ENCODE data around the gene RGS6.

The RGS6 gene

DNA sequence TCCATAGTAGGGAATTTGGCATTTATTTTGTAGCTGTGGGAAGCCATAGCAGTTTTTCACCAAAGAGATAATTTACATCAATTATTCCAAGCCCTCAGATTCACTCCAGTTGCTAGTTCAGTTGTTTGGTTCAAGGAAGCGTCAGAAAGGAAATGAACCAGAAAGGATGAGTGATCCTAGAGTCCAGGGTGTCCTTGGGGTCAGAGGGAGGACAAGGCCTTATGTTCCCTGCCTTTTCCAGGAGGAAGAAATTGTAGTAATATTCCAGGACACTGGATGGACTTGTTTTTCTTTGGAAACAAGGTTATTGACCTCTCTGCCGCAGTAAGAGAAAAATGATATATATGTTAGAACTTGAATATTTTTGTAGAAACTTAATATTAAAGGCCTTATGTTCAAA, 409.5 kb downstream of the RGS6 start:
- H3K4me1 Mint-ChIP-seq, result no peaks in the 10 kb centered on the region
- no peak overlapping the region for H3K4me3 Mint-ChIP-seq
- peaks cover 3% of the 10 kb centered on the region for H3K27me3 Mint-ChIP-seq
- no peaks in the 10 kb centered on the region for H3K36me3 Mint-ChIP-seq
- H3K27ac Mint-ChIP-seq, result no peak overlapping the region
- no peaks in the 10 kb centered on the region for H3K9me3 Mint-ChIP-seq

DNA sequence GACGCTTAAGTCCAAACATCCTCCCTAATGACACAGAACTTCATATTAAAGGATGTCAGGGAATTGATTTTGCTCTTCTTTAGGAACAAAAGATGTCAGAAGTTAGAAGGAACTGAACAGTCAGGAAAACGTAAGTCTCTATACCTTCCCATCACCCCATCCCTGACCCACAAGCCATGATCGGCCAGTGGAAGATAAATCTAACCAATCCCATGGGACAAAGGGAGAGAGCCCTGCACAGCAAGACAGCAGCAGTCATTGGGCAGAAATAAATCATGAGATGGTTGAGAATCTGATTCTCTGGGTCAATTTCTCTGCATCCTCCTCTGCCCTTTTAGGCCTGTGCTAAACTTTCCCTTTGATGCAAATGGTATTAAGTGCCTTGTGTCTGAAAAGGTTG, 414.9 kb downstream of the RGS6 start:
- Mint-ChIP-seq H3K27me3 (peaks cover 9% of the 10 kb centered on the region), H3K4me3 (no peak overlapping the region), H3K36me3 (no peaks in the 10 kb centered on the region), H3K27ac (no peak overlapping the region), H3K4me1 (no peaks in the 10 kb centered on the region), H3K9me3 (no peaks in the 10 kb centered on the region)

DNA sequence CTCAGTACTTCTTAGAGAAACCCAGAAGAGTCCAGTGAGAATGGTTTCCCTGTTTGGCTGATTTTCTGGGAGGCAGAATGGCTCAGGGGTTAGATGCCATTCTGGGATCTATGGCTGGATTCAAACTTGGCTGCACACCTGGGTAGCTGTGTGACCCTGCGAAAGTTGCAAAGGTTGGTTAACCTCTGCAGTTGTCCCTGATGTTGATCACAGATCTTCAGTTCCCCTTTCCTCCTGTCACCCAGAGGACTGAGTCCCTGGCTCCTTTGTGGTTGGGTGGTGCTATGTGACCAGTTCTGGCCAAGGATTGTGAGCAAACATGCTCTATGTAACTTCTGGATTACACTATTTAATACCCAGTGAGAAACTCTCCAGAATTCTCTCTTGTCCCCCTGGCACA, 418.0 kb downstream of the RGS6 start:
- Mint-ChIP-seq H3K4me1 (no peaks in the 10 kb centered on the region), H3K27ac (no peak overlapping the region), H3K27me3 (peaks cover 10% of the 10 kb centered on the region), H3K36me3 (no peaks in the 10 kb centered on the region), H3K9me3 (no peaks in the 10 kb centered on the region), H3K4me3 (no peak overlapping the region)

DNA sequence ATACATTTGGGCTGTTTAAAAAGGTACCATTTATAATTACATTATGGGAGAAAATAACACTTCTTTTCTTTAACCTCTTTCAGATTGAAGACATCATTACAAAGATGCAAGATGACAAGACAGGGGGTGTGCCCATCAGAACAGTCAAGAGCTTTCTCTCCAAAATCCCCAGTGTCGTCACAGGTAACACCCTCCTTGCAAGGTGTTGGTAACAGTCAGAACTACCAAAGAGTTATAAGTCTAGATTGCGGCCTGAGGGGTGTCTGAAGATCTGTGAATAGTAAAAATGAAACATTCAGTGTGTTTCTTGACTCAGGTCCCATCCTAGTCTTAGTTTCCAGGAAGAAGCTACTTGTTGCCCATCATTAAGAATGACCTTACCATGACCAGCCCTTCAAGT, 419.8 kb downstream of the RGS6 start:
- no peaks in the 10 kb centered on the region for H3K36me3 Mint-ChIP-seq
- H3K4me1 Mint-ChIP-seq, result no peaks in the 10 kb centered on the region
- H3K4me3 Mint-ChIP-seq, result no peak overlapping the region
- H3K27me3 Mint-ChIP-seq, result peaks cover 10% of the 10 kb centered on the region
- no peak overlapping the region for H3K27ac Mint-ChIP-seq
- H3K9me3 Mint-ChIP-seq, result no peaks in the 10 kb centered on the region

DNA sequence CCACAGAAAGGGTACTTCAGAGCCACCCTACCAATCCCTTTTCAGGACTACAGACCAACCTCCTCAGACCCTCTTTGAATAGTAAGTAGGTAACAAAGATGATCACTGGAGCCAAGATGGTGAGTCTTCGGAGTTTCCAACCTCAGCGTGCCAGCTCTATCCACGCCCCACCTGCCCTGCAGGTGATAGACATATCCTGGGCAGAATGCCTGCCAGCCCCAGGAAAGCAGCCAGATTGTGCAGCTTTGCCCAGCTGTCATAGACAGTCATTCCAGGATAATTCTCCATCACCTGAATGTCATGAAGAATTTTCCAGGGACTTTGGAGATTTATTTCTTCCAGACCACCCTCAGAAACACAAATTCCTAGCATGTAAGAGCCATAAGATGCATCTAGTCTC, 434.4 kb downstream of the RGS6 start:
- Mint-ChIP-seq H3K36me3 (no peaks in the 10 kb centered on the region), H3K4me3 (no peak overlapping the region), H3K4me1 (no peaks in the 10 kb centered on the region), H3K9me3 (no peaks in the 10 kb centered on the region), H3K27ac (no peak overlapping the region), H3K27me3 (peaks cover 2% of the 10 kb centered on the region)

DNA sequence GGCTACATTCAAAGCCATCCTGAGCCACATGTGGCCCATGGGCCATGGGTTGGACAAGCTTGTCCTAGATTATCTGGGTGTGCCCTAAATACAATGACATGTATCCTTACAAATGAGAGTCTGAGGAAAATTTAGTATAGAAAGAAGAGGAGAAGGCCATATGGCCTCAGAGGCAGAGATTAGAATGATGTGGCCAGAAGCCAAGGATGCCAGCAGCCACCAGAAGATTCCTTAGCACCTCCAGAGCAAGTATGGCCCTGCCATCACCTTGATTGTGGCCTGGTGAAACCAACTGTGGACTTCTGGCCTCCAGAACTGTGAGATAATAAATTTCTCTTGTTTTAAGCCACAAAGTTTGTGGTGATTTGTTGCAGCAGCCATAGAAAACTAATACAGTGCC, 436.9 kb downstream of the RGS6 start:
- Mint-ChIP-seq H3K4me3 (no peak overlapping the region), H3K27me3 (peaks cover 4% of the 10 kb centered on the region), H3K36me3 (no peaks in the 10 kb centered on the region), H3K4me1 (no peaks in the 10 kb centered on the region), H3K9me3 (no peaks in the 10 kb centered on the region), H3K27ac (no peak overlapping the region)

DNA sequence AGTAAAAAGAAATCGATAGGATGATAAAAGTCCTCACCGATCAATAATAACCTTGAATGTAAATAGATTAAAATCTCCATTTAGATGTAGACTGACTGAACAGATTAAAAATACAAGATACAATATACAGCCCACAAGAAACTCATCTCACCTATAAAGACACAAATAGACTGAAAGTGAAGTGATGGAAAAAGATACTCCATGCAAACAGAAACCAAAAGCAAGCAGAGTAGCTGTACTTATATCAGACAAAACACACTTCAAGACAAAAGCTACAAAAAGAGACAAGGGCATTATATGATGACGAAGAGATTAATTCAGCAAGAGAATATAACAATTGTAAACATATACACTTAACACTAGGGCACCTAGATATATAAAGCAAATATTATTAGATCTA, 444.8 kb downstream of the RGS6 start:
- Mint-ChIP-seq H3K27me3 (peaks cover 13% of the 10 kb centered on the region), H3K27ac (no peak overlapping the region), H3K36me3 (peaks cover 1% of the 10 kb centered on the region), H3K4me3 (no peak overlapping the region), H3K9me3 (peaks cover 12% of the 10 kb centered on the region), H3K4me1 (no peaks in the 10 kb centered on the region)

DNA sequence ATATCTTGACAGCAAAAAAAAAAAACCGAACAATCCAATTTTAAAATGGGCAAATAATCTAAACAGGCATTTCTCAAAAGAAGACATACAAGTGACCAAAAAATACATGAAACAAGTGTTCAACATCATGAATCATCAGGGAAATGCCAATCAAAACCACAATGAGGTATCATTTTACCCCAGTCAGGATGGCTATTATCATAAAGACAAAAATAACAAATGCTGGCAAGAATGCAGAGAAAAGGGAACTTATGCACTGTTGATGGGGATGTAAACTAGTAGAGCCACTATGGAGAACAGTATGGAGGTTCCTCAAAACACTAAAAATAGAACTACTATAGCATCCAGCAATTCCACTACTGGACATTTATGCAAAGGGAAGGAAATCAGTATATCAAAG, 448.2 kb downstream of the RGS6 start:
- H3K36me3 Mint-ChIP-seq, result no peaks in the 10 kb centered on the region
- H3K9me3 Mint-ChIP-seq, result peaks cover 6% of the 10 kb centered on the region
- peaks cover 19% of the 10 kb centered on the region for H3K27me3 Mint-ChIP-seq
- H3K27ac Mint-ChIP-seq, result no peak overlapping the region
- no peaks in the 10 kb centered on the region for H3K4me1 Mint-ChIP-seq
- H3K4me3 Mint-ChIP-seq, result no peak overlapping the region

DNA sequence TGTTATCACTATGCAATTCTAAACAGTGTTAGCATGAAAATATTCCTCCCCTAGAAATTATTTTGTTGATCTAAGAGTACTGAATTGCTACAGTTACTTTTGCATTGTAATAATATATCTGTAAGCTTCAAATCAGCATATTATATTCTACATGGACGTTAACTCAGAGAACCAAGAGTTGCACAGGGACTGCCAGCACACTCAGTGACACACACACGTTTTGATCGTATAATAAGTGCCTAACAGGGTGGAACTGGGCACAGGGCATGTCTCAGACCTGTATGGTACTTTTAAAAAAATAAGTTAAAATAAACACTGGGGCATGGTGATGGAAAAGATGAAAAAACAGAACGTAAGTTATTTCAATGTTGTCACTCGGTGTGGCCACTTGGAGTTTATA, 451.6 kb downstream of the RGS6 start:
- no peaks in the 10 kb centered on the region for H3K9me3 Mint-ChIP-seq
- H3K36me3 Mint-ChIP-seq, result no peaks in the 10 kb centered on the region
- H3K27ac Mint-ChIP-seq, result no peak overlapping the region
- H3K27me3 Mint-ChIP-seq, result peaks cover 15% of the 10 kb centered on the region
- no peak overlapping the region for H3K4me3 Mint-ChIP-seq
- no peaks in the 10 kb centered on the region for H3K4me1 Mint-ChIP-seq

DNA sequence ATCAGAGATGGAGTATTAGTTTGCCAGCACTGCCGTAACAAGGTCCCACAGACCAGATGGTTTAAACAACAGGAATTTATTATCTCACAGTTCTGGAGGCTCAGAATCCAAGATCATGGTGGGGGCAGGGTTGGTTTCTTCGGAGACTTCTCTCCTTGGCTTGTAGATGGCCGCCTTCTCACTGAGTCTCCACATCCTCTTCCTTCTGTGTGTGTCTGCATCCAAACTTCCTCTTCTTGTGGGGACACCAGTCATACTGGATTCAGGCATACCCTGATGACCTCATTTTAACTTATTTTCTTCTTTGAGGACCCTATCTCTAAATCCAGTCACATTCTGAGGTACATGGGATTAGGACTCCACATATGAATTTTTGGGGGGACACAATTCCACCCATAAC, 455.5 kb downstream of the RGS6 start:
- Mint-ChIP-seq H3K4me3 (no peak overlapping the region), H3K36me3 (no peaks in the 10 kb centered on the region), H3K9me3 (no peaks in the 10 kb centered on the region), H3K4me1 (no peaks in the 10 kb centered on the region), H3K27me3 (peaks cover 11% of the 10 kb centered on the region), H3K27ac (no peak overlapping the region)

DNA sequence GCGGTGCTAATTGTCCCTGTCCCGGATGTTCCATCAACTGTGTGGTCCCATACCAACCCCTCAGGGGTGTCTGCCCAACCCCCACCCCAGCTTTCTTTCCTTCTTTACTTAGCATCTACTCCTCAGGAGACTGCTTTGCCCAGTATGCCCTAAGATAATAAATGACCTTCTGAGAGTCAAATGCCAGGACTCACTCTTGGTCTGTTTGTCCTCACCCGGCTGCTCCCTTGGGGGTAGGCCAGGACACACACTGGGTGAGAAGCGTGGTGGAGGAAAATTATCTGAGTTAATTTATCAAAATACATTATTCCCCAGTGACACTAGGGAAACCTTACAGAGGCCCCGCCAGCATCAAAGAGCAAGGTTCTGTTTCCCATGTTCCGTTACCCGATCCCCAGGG, 457.0 kb downstream of the RGS6 start:
- Mint-ChIP-seq H3K4me3 (no peak overlapping the region), H3K36me3 (no peaks in the 10 kb centered on the region), H3K27me3 (peaks cover 10% of the 10 kb centered on the region), H3K4me1 (no peaks in the 10 kb centered on the region), H3K27ac (no peak overlapping the region), H3K9me3 (peaks cover 8% of the 10 kb centered on the region)

DNA sequence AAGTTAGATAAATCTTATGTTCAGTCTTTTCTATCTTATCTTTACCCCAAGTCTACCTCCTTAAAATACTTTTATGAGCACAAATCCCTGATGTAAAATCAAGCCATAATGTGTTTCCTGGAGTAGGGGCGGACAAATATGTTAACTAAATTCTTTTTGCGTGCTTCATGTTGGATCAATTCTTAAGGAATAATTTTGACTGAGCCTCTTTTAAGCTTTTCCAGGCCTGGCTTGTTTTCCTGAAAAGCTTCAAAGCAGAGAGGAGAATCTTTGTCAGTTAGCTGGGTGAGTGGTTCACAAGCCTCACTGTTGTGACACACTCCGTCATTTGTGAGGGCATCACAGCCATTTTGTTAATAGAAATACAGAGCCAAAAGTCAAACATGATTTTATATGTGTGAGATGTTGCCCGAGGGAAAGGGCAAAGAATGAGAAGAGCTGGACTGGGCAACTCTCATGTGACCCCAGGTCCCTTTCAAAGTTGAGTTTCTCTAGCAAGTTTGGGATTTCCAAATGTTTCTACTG, 468.9 kb downstream of the RGS6 start:
- H3K4me3 Mint-ChIP-seq, result no peak overlapping the region
- H3K27me3 Mint-ChIP-seq, result peaks cover 15% of the 10 kb centered on the region
- H3K4me1 Mint-ChIP-seq, result peaks cover 13% of the 10 kb centered on the region
- no peaks in the 10 kb centered on the region for H3K9me3 Mint-ChIP-seq
- no peak overlapping the region for H3K27ac Mint-ChIP-seq
- no peaks in the 10 kb centered on the region for H3K36me3 Mint-ChIP-seq

DNA sequence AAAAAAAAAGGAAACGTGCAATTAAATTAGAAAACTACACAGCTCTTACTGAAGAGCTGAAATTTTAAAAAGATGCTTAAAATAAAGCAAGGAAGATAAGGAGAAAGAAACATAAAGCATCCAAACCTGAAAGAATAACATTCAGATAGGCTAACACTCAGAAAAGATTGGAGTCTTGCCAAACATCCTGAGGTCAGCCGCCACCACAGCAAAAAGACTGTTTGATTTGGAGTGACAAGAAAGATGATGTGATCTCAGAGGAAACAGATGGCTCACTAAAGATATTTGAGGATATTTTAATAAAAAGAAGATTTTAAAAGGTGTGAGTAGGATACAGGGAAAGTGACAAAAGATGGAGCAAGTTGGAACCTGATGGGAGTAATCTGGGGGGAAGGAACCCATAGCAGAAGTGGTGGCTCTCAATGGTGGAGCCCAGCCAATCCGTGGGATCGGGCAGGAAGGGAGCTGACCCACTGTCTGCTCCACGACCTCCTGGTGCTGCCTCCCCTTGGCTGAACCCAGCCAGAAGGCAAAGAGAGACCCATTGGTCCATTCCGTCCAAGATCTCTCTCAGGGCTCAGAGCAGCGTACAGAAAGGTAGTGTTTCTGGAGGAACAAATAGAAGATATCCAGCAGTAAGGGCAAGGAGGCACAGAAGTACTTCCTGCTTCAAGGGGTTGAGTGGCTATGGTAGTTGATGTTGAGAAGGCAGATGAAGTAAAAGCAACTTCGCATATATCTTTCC, 469.6 kb downstream of the RGS6 start:
- H3K4me3 Mint-ChIP-seq, result no peak overlapping the region

DNA sequence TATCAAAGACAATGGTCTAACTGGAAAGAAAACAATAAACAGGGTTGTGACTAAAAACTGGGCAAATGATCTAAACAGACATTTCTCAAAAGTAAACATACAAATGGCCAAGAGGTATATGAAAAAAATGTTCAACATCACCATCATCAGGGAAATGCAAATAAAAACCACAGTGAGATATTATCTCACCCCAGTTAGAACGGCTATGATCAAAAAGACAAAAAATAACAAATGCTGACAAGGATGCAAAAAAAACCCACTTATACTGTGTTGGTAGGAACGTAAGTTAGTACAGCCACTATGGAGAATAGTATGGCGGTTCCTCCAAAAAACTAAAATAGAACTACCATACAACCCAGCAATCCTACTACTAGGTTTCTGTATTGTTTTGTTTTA, 470.1 kb downstream of the RGS6 start:
- Mint-ChIP-seq H3K36me3 (no peaks in the 10 kb centered on the region), H3K27ac (no peak overlapping the region), H3K4me1 (peaks cover 13% of the 10 kb centered on the region), H3K4me3 (no peak overlapping the region), H3K9me3 (no peaks in the 10 kb centered on the region), H3K27me3 (peaks cover 15% of the 10 kb centered on the region)

More for the DNA sequence above, 469.6 kb downstream of the RGS6 start:
- H3K36me3 Mint-ChIP-seq, result no peaks in the 10 kb centered on the region
- H3K9me3 Mint-ChIP-seq, result no peaks in the 10 kb centered on the region
- no peak overlapping the region for H3K27ac Mint-ChIP-seq
- H3K4me1 Mint-ChIP-seq, result peaks cover 13% of the 10 kb centered on the region
- H3K27me3 Mint-ChIP-seq, result peaks cover 15% of the 10 kb centered on the region

DNA sequence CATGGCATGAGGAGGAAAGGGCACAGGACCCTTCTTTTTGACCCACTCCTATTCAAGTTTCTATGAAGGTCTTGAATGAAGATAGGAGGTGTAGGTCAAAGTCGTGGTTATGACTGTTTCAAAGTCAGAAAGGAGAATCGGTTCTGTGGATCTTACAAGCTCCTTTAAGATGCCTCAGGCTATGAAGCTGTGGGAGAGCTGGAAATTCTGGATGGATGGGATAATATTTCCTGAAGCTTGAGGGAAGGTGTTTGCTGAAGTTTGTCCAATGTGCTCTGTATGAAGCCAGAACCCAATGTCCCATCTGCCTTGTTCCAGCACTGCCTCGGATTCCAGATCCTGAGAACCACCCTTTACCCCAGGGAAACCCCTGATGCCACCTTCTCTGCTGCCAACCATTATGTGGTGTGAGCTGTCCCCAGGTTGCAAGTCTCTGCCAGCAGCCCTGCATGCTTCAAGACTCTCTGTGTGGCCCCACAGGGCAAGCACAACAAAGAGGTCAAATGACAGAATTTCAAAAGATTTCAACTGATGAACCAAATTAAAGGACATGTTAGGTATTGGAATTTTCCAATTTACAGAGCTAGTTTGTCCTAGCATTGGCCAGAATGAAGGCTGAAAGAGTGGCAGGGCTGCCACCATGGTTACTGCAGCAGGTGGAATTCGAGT, 472.0 kb downstream of the RGS6 start:
- peaks cover 12% of the 10 kb centered on the region for H3K27me3 Mint-ChIP-seq
- H3K9me3 Mint-ChIP-seq, result no peaks in the 10 kb centered on the region
- no peak overlapping the region for H3K27ac Mint-ChIP-seq
- H3K4me3 Mint-ChIP-seq, result no peak overlapping the region
- H3K36me3 Mint-ChIP-seq, result peaks cover 2% of the 10 kb centered on the region
- H3K4me1 Mint-ChIP-seq, result peaks cover 13% of the 10 kb centered on the region

DNA sequence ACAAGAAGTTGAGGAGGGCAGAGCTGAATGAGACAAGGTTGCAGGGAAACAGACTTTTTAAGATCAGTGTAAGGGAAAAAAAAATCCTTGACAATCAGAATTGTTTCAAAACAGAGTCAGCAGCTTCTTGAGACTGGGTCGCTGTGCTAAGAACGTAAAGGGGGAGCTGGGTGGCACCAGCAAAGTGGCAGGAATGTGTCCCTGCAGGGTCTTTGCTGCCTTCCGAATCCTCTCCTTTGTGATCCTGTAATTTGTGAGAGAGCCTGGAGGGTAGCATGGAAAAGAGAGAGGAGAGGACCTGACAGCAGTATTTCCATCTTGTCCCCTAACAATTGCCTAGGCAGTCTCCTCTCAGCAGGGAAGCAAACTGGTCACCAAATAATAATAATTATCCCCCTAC, 472.8 kb downstream of the RGS6 start:
- H3K27me3 Mint-ChIP-seq, result peaks cover 12% of the 10 kb centered on the region
- H3K4me3 Mint-ChIP-seq, result no peak overlapping the region

More for the DNA sequence above, 472.8 kb downstream of the RGS6 start:
- Mint-ChIP-seq H3K9me3 (no peaks in the 10 kb centered on the region), H3K4me1 (peaks cover 13% of the 10 kb centered on the region), H3K27ac (no peak overlapping the region), H3K36me3 (peaks cover 2% of the 10 kb centered on the region)
